Measurements from ENCODE around the gene TFCP2L1. TPM values are rescaled to one million over a fixed set of nuclear protein-coding genes. Genes with fewer than 3 reads are reported as not detected.

The TFCP2L1 gene
- total RNA-seq, 1 donor from 2014 or later, result 12.3 TPM

- H3K4me3 ChIP-seq (ENCODE audit: low read depth, low read length), result no peak overlapping the region
- TF ChIP-seq, protein P1, sequence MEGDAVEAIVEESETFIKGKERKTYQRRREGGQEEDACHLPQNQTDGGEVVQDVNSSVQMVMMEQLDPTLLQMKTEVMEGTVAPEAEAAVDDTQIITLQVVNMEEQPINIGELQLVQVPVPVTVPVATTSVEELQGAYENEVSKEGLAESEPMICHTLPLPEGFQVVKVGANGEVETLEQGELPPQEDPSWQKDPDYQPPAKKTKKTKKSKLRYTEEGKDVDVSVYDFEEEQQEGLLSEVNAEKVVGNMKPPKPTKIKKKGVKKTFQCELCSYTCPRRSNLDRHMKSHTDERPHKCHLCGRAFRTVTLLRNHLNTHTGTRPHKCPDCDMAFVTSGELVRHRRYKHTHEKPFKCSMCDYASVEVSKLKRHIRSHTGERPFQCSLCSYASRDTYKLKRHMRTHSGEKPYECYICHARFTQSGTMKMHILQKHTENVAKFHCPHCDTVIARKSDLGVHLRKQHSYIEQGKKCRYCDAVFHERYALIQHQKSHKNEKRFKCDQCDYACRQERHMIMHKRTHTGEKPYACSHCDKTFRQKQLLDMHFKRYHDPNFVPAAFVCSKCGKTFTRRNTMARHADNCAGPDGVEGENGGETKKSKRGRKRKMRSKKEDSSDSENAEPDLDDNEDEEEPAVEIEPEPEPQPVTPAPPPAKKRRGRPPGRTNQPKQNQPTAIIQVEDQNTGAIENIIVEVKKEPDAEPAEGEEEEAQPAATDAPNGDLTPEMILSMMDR (conservative IDR thresholded peaks at IDR 0.05; ENCODE audit: low read depth, low read length), result no peak
- no peak for DNase-seq (ENCODE audit: low read depth)
Measured at GRCh38 chr2:121220995-121221394, 64.0 kb downstream of the TFCP2L1 start.

DNA sequence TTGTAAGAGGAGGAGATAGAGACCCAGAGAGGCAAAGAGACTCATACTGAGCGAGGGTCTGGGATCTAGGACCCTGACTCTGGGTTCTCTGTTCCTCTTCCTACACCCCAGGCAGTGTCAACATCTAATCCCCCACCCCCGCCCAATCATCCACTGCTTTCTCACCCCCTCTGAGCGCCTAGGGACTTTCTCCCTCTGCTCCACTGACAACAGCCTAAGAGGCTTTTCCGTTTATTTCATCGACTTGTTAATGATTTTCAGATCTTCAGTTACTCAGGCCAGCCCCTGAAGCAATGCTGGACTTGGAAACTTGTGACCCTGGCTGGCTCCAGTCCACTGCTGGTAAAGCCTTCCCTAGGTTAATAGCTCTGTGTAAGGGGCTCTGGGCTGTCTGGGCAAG is 65.1 kb downstream of the TFCP2L1 start:
- peak; percentile 75 for DNase-seq (ENCODE audit: low read depth)
- TF ChIP-seq, protein P1 (conservative IDR thresholded peaks at IDR 0.05; ENCODE audit: low read depth, low read length), result no peak
- H3K4me3 ChIP-seq (ENCODE audit: low read depth, low read length), result no peak overlapping the region

- no peak for DNase-seq (ENCODE audit: low read depth)
- TF ChIP-seq, protein P1 (conservative IDR thresholded peaks at IDR 0.05; ENCODE audit: low read depth, low read length), result no peak
Measured at GRCh38 chr2:121218386-121218938, 66.5 kb downstream of the TFCP2L1 start.

DNA sequence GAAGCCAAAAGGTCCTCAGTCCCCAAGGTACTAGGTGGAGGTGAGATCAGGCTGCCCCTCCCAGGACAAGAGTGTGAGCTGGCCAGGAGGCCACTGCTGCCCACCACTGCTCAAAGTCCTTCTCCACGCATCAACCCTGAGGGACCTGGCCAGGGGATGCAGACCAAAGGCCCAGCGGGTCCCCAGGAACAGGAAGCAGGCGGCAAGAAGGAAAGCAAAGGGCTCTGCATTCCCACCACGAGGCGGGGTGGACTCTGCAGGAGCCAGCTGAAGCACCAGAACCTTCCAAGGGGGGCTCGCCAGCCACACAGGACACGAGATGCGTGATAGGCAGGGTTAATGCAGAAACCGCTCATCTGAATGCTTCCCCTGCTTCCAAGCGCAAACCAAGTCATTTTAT is 67.4 kb downstream of the TFCP2L1 start:
- TF ChIP-seq, protein P1 (conservative IDR thresholded peaks at IDR 0.05; ENCODE audit: low read depth, low read length), result no peak
- no peak for DNase-seq (ENCODE audit: low read depth)
- no peak overlapping the region for H3K4me3 ChIP-seq (ENCODE audit: low read depth, low read length)

More at GRCh38 chr2:121218386-121218938, 66.5 kb downstream of the TFCP2L1 start:
- H3K4me3 ChIP-seq (ENCODE audit: low read depth, low read length), result no peak overlapping the region

GRCh38 chr2:121214296-121214695 is 70.7 kb downstream of the TFCP2L1 start:
- H3K4me3 ChIP-seq (ENCODE audit: low read depth, low read length), result no peak overlapping the region

GRCh38 chr2:121213386-121213785 is 71.6 kb downstream of the TFCP2L1 start:
- no peak for DNase-seq (ENCODE audit: low read depth)
- H3K4me3 ChIP-seq (ENCODE audit: low read depth, low read length), result no peak overlapping the region
- TF ChIP-seq, protein P1 (conservative IDR thresholded peaks at IDR 0.05; ENCODE audit: low read depth, low read length), result no peak

More at GRCh38 chr2:121214296-121214695, 70.7 kb downstream of the TFCP2L1 start:
- TF ChIP-seq, protein P1 (conservative IDR thresholded peaks at IDR 0.05; ENCODE audit: low read depth, low read length), result no peak
- no peak for DNase-seq (ENCODE audit: low read depth)

DNA sequence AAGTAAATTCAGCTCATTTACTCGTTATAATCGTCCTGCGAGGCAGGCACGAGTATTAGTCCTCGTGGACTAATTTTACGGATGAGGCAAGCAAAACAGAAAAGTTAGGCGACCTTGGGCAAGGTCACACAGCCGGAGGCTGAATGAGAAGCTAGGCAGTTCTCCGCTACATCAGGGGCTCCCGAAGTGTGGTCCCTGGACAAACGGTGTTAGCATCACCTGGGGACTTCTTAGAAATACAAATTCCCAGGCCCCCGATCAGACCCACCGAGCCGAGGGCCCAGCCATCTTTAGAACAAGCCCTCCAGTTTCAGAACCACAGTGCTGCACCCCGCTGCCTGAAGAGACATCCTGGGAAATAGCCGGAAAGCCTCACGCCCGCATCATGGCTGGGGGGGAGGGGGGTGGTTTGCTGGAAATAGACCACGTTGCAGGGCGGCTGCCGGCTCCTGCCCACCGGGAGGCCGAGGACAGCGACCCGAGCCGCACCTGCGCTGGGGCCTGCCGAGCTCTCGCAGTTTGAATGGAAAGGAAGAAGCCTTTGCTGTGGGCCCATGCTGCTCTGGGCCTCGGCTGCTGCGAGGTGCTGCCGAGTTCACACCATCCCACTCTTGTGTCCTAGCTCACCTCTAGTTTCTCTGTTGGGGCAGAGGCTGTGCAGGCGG is 72.2 kb downstream of the TFCP2L1 start:
- no peak overlapping the region for H3K4me3 ChIP-seq (ENCODE audit: low read depth, low read length)
- TF ChIP-seq, protein P1 (conservative IDR thresholded peaks at IDR 0.05; ENCODE audit: low read depth, low read length), result no peak
- no peak for DNase-seq (ENCODE audit: low read depth)
